Peyer's patch (tissue), 4 donors: Measurements from ENCODE around the gene BTN1A1.

ENCODE experiments used
- POLR2A ChIP-seq, 2 donors: fragments of 450-650 bp; IDR thresholded peaks; one replicate each; pipeline ENCODE4 v1.5.1; 2017; ENCODE audit warnings: antibody characterized with exemption in 2 of 2, mild to moderate bottlenecking in 2 of 2, moderate library complexity in 2 of 2
- TF ChIP-seq, protein P1 (sequence below), 6 experiments: fragments of 450-650 bp in 4 of 6; fragments of 200-600 bp in 2 of 6; sonication (generic) in 1 of 6; IDR thresholded peaks; one replicate each; pipeline ENCODE4 v1.5.1; 2017 to 2019; ENCODE audit warnings: antibody characterized with exemption in 6 of 6, mild to moderate bottlenecking in 3 of 6, moderate library complexity in 1 of 6

DNA sequence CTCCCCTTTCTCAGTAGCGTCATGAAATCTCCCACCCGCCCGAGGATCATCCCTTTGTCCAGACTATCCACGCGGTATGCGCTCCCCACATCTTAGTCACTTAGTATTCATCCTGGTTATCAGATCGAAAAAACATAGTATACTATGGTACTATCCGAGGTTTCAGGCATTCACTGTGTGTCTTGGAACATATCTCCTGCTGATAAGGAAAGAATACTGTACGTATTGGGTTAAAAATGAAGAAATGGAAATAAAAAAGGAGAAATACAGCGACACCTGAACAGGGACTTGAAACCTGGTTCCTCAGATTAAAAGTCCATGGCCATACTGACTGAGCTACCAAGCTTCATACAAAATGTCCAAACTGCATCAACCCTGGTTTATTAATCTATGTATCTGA, 52.1 kb downstream of the BTN1A1 start:
- TF ChIP-seq POLR2A (IDR thresholded peaks at IDR 0.05) = no peak
- TF ChIP-seq, protein P1, sequence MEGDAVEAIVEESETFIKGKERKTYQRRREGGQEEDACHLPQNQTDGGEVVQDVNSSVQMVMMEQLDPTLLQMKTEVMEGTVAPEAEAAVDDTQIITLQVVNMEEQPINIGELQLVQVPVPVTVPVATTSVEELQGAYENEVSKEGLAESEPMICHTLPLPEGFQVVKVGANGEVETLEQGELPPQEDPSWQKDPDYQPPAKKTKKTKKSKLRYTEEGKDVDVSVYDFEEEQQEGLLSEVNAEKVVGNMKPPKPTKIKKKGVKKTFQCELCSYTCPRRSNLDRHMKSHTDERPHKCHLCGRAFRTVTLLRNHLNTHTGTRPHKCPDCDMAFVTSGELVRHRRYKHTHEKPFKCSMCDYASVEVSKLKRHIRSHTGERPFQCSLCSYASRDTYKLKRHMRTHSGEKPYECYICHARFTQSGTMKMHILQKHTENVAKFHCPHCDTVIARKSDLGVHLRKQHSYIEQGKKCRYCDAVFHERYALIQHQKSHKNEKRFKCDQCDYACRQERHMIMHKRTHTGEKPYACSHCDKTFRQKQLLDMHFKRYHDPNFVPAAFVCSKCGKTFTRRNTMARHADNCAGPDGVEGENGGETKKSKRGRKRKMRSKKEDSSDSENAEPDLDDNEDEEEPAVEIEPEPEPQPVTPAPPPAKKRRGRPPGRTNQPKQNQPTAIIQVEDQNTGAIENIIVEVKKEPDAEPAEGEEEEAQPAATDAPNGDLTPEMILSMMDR (IDR thresholded peaks at IDR 0.05) = no peak
